ENCODE data around the gene OR2S2. TPM values are rescaled to one million over a fixed set of nuclear protein-coding genes. Genes with fewer than 3 reads are reported as not detected.

OR2S2 gene
- total RNA-seq, 1 experiment from 2014 or later: not detected

DNA sequence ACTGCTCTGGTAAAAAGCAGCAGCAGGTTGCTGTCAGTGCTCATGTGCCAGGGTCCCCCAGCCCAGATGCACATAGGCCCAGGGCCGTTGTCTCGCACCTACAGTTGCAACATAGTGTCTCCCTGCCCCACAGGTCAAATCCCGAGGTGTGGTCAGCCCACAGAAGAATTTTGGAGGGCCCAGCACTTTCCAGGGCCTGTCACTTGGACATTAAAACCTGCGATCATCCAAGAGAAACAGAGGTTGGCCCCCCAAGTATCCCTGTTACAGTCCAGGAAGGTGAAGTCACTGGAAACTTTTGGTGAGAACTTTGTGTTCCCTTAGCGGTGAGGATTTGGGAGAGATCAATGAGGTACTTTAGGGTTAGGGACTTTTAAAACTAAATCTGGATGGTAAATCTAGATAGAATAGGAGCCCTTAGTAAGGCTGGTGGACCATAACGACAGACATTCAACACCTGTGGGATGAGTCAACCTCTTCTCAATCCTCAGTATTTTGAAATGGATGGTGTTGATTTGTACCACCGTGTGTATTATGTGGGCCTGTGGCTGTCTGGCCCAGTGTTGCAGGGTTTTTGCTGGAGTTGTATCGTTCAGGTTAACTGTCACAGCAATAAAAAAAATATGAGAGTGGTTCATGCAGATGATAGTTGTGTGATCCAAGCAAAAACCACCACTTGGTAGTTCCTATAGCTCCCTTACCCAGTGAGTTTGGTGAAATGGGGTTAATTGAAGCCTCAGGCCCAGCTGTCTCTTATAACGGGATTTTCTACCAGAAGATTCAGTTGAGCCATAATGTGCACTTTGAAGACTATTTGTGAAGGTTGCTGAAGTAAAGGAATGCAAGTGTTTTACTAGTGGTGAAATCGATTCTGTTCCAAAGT, 19.2 kb downstream of the OR2S2 start:
- no peaks in the 10 kb centered on the region for H3K79me2 ChIP-seq (ENCODE audit: low read length)
- intact Hi-C loops (cut with micrococcal nuclease): no loop called here
- no peaks in the 10 kb centered on the region for H3K9me3 ChIP-seq (ENCODE audit: low read length)
- H3K4me1 ChIP-seq (ENCODE audit: insufficient read depth, low read length): no peaks in the 10 kb centered on the region
- BruUV-seq (replicated peaks): no TSS peak
- H3K4me3 ChIP-seq (ENCODE audit: low read length): no peak overlapping the region
- no peaks in the 10 kb centered on the region for H3K36me3 ChIP-seq (ENCODE audit: low read depth, low read length)
- DNase-seq (no peak), ATAC-seq (no peak)
- ChIA-PET POLR2A (ENCODE audit: unreplicated experiment) (no interaction called here), CTCF (no interaction called here)
- no peaks in the 10 kb centered on the region for H3K9me2 ChIP-seq (replicated peaks; ENCODE audit: low read length)
- H3K27me3 ChIP-seq (ENCODE audit: low read length): no peaks in the 10 kb centered on the region
- no peaks in the 10 kb centered on the region for H4K20me1 ChIP-seq (ENCODE audit: low read length)
- TF ChIP-seq CTCF (conservative IDR thresholded peaks at IDR 0.05; ENCODE audit: low read depth, low read length) (no peak), EZH2 (IDR thresholded peaks at IDR 0.05; ENCODE audit: low read length, unreplicated experiment) (no peak), EZH2phosphoT487 (IDR thresholded peaks at IDR 0.05; ENCODE audit: borderline replicate concordance, low read length) (no peak)
- H3K9ac ChIP-seq (ENCODE audit: low read length): no peak overlapping the region
- no peak overlapping the region for H3K4me2 ChIP-seq (ENCODE audit: low read length)
- no peak overlapping the region for H2AFZ ChIP-seq (ENCODE audit: low read length)
- H3F3A ChIP-seq (ENCODE audit: low read length, unreplicated experiment): no peaks in the 10 kb centered on the region
- H3K27ac ChIP-seq (ENCODE audit: low read length): no peak overlapping the region

GRCh38 chr9:35937227-35937626, 20.7 kb downstream of the OR2S2 start:
- no peaks in the 10 kb centered on the region for H3K27me3 ChIP-seq (ENCODE audit: low read length)
- DNase-seq (no peak), ATAC-seq (no peak)
- POLR2A ChIA-PET (ENCODE audit: unreplicated experiment): no interaction called here
- H3K36me3 ChIP-seq (ENCODE audit: low read depth, low read length): no peaks in the 10 kb centered on the region
- no peak for TF ChIP-seq EZH2 (IDR thresholded peaks at IDR 0.05; ENCODE audit: low read length, unreplicated experiment)
- no peak for TF ChIP-seq EZH2phosphoT487 (IDR thresholded peaks at IDR 0.05; ENCODE audit: borderline replicate concordance, low read length)
- TF ChIP-seq CTCF (conservative IDR thresholded peaks at IDR 0.05; ENCODE audit: low read depth, low read length): no peak
- no peaks in the 10 kb centered on the region for H3K9me3 ChIP-seq (ENCODE audit: low read length)
- BruUV-seq (replicated peaks): no TSS peak
- H3K27ac ChIP-seq (ENCODE audit: low read length): no peak overlapping the region
- no peak overlapping the region for H3K9ac ChIP-seq (ENCODE audit: low read length)
- intact Hi-C loops (cut with micrococcal nuclease): no loop called here
- no peaks in the 10 kb centered on the region for H3K79me2 ChIP-seq (ENCODE audit: low read length)
- no peak overlapping the region for H3K4me3 ChIP-seq (ENCODE audit: low read length)
- no peak overlapping the region for H2AFZ ChIP-seq (ENCODE audit: low read length)
- CTCF ChIA-PET: no interaction called here
- no peaks in the 10 kb centered on the region for H4K20me1 ChIP-seq (ENCODE audit: low read length)
- H3K4me1 ChIP-seq (ENCODE audit: insufficient read depth, low read length): no peaks in the 10 kb centered on the region
- no peaks in the 10 kb centered on the region for H3K9me2 ChIP-seq (replicated peaks; ENCODE audit: low read length)
- H3K4me2 ChIP-seq (ENCODE audit: low read length): no peak overlapping the region
- H3F3A ChIP-seq (ENCODE audit: low read length, unreplicated experiment): no peaks in the 10 kb centered on the region
